Liver (tissue), 9 donors: ENCODE data around the gene KRTAP5-1. TPM values are rescaled to one million over a fixed set of nuclear protein-coding genes. Genes with fewer than 3 reads are reported as not detected.
"Not testable (repeated sequence)": the region's sequence is repeated elsewhere in the genome, so short reads cannot be mapped to it uniquely, and the experiment has no call there.

Source experiments
- DNase-seq: peaks from one replicate; pipeline ENCODE4 v3.0.0-alpha.2; 2017; ENCODE audit warnings: low spot score
- H3K27ac ChIP-seq, 2 donors: one replicate each; pipeline ENCODE4 v1.7.0; 2013; ENCODE audit warnings: inconsistent platforms in 2 of 2, low read length in 2 of 2, control low read depth in 1 of 2, low read depth in 1 of 2, mild to moderate bottlenecking in 1 of 2
- H3K27me3 ChIP-seq, 4 donors: one replicate each; pipeline versions ENCODE4 v1.6.1 to v1.7.0; 2013; ENCODE audit warnings: low read length in 3 of 4, inconsistent platforms in 1 of 4, mild to moderate bottlenecking in 1 of 4, moderate library complexity in 1 of 4; ENCODE audit not compliant: control insufficient read depth in 4 of 4, insufficient read depth in 4 of 4
- H3K36me3 ChIP-seq, 4 donors: one replicate each; pipeline versions ENCODE4 v1.6.1 to v1.7.0; 2013; ENCODE audit warnings: low read length in 3 of 4, mild to moderate bottlenecking in 3 of 4, low read depth in 1 of 4, moderate library complexity in 1 of 4; ENCODE audit not compliant: control insufficient read depth in 4 of 4, insufficient read depth in 3 of 4
- H3K4me1 ChIP-seq, 4 donors: one replicate each; pipeline versions ENCODE4 v1.6.1 to v1.7.0; 2013; ENCODE audit warnings: low read length in 3 of 4, mild to moderate bottlenecking in 3 of 4, moderate library complexity in 1 of 4; ENCODE audit not compliant: control insufficient read depth in 4 of 4, insufficient read depth in 4 of 4
- H3K4me3 ChIP-seq, 3 donors: one replicate each; pipeline versions ENCODE4 v1.6.1 to v1.7.0; 2013; ENCODE audit warnings: low read length in 3 of 3, control low read depth in 1 of 3, low read depth in 1 of 3, mild to moderate bottlenecking in 1 of 3
- H3K9ac ChIP-seq, 2 donors: one replicate each; pipeline ENCODE4 v1.7.0; 2013; ENCODE audit warnings: low read length in 2 of 2, mild to moderate bottlenecking in 2 of 2, moderate library complexity in 2 of 2, control low read depth in 1 of 2, low read depth in 1 of 2
- H3K9me3 ChIP-seq, 4 donors: one replicate each; pipeline versions ENCODE4 v1.6.1 to v1.7.0; 2013; ENCODE audit warnings: low read length in 3 of 4; ENCODE audit not compliant: control insufficient read depth in 4 of 4
- EGR1 ChIP-seq, 2 donors: IDR thresholded peaks; 2 replicates each; pipeline ENCODE4 v1.6.1; 2016 to 2018; ENCODE audit warnings: antibody characterized with exemption in 2 of 2, low read depth in 2 of 2
- HNF4G ChIP-seq: IDR thresholded peaks from 2 replicates; pipeline ENCODE4 v1.6.1; 2016; ENCODE audit warnings: antibody characterized with exemption
- RAD21 ChIP-seq, 2 donors: IDR thresholded peaks; 2 replicates each; pipeline ENCODE4 v1.6.1; 2016; ENCODE audit warnings: antibody characterized with exemption in 2 of 2, mild to moderate bottlenecking in 2 of 2
- SP1 ChIP-seq: IDR thresholded peaks from 2 replicates; pipeline ENCODE4 v1.6.1; 2018; ENCODE audit warnings: antibody characterized with exemption, mild to moderate bottlenecking
- TAF1 ChIP-seq: conservative IDR thresholded peaks from 2 replicates; pipeline ENCODE4 v1.6.1; 2016; ENCODE audit warnings: antibody characterized with exemption, mild to moderate bottlenecking
- YY1 ChIP-seq: IDR thresholded peaks from 2 replicates; pipeline ENCODE4 v1.6.1; 2016; ENCODE audit warnings: antibody characterized with exemption, mild to moderate bottlenecking
- WGBS: extraction: QIAGEN DNeasy Blood & Tissue Kit; methylation state at CpG from one replicate; pipeline ENCODE4 v1.1.7; 2013; 5-methylcytosine and 5-hydroxymethylcytosine counted together
- polyA plus RNA-seq, 2 donors: library from polyadenylated mRNA; stranded (reverse) in 1 of 2; unstranded in 1 of 2; fragments of 200-250 nt in 1 of 2; fragments of >200 nt in 1 of 2; fragmentation: Nextera tagmentation in 1 of 2; extraction: Ambion mirVana in 1 of 2; gene quantifications; one replicate each; pipeline versions ENCODE4 v1.2.1 to v1.2.3, GENCODE V29; 2013 to 2015
- total RNA-seq, 2 donors: library from RNA; depleted of rRNA; stranded (reverse); fragments of >200 nt; gene quantifications; one replicate each; pipeline ENCODE4 v1.2.3, GENCODE V29; 2014
- TF ChIP-seq, protein P1 (sequence below): IDR thresholded peaks from 2 replicates; pipeline ENCODE4 v1.6.1; 2016; ENCODE audit warnings: antibody characterized with exemption, mild to moderate bottlenecking
- TF ChIP-seq, protein P2 (sequence below): IDR thresholded peaks from 2 replicates; pipeline ENCODE4 v1.6.1; 2016; ENCODE audit warnings: antibody characterized with exemption
- TF ChIP-seq, protein P3 (sequence below): IDR thresholded peaks from 2 replicates; pipeline ENCODE4 v1.6.1; 2016; ENCODE audit warnings: antibody characterized with exemption
- TF ChIP-seq, protein P4 (sequence below): IDR thresholded peaks from 2 replicates; pipeline ENCODE4 v1.6.1; 2016; ENCODE audit warnings: antibody characterized with exemption
- donor health status: healthy.
- donor health status: healthy.
- donor health status: healthy.
- donor health status: healthy.
- donor health status: healthy.

The KRTAP5-1 gene, protein sequence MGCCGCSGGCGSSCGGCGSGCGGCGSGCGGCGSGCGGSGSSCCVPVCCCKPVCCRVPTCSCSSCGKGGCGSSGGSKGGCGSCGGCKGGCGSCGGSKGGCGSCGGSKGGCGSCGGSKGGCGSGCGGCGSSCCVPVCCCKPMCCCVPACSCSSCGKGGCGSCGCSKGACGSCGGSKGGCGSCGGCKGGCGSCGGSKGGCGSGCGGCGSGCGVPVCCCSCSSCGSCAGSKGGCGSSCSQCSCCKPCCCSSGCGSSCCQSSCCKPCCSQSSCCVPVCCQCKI
- not detected for total RNA-seq
- polyA plus RNA-seq = not detected

DNA sequence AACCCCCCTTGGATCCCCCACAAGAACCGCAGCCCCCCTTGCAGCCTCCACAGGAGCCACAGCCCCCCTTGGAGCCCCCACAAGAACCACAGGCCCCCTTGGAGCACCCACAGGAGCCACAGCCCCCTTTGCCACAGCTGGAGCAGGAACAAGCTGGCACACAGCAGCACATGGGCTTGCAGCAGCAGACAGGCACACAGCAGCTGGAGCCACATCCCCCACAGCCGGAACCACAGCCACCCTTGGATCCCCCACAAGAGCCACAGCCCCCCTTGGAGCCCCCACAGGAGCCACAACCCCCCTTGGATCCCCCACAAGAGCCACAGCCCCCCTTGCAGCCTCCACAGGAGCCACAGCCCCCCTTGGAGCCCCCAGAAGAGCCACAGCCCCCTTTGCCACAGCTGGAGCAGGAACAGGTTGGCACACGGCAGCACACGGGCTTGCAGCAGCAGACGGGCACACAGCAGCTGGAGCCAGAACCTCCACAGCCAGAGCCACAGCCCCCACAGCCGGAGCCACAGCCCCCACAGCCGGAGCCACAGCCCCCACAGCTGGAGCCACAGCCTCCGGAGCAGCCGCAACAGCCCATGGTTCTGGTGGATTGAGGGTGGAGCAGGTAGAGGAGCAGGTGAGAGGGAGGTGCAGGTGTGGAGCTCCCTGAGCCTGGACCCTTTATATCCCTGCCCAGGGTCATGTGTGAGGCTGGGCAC, at the start of gene KRTAP5-1:
Gene KRTAP5-1, minus strand, starts transcription at position 623 of the 710 bp plus-strand sequence. Its CDS starts 34 bp downstream, at position 589.
- not testable (repeated sequence) for H3K9me3 ChIP-seq, H3K27me3 ChIP-seq
- WGBS = 67% methylated on average over 9 of the region's 9 CpGs

DNA sequence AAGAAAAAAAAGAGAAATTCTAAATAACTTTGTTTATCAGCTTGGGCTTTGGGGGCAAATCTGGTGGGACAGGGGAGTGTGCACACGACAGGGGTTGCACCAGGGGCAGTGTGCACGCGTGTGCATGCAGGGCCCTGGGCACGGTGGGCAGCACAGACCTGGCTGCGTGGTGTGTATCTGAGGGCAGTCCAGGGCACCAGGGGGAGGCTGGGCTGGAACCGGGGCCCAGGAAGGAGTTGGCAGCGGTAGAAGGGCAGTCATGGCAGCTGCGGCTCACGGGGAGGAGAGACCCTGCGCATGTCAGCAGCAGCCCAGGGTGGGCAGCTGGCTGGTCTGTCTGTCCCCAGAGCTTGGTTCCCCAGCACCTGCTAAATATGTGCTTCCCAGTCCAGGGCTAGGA, 48.8 kb upstream of the KRTAP5-1 start:
- TF ChIP-seq, protein P1, sequence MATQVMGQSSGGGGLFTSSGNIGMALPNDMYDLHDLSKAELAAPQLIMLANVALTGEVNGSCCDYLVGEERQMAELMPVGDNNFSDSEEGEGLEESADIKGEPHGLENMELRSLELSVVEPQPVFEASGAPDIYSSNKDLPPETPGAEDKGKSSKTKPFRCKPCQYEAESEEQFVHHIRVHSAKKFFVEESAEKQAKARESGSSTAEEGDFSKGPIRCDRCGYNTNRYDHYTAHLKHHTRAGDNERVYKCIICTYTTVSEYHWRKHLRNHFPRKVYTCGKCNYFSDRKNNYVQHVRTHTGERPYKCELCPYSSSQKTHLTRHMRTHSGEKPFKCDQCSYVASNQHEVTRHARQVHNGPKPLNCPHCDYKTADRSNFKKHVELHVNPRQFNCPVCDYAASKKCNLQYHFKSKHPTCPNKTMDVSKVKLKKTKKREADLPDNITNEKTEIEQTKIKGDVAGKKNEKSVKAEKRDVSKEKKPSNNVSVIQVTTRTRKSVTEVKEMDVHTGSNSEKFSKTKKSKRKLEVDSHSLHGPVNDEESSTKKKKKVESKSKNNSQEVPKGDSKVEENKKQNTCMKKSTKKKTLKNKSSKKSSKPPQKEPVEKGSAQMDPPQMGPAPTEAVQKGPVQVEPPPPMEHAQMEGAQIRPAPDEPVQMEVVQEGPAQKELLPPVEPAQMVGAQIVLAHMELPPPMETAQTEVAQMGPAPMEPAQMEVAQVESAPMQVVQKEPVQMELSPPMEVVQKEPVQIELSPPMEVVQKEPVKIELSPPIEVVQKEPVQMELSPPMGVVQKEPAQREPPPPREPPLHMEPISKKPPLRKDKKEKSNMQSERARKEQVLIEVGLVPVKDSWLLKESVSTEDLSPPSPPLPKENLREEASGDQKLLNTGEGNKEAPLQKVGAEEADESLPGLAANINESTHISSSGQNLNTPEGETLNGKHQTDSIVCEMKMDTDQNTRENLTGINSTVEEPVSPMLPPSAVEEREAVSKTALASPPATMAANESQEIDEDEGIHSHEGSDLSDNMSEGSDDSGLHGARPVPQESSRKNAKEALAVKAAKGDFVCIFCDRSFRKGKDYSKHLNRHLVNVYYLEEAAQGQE = no peak
- no peak for TF ChIP-seq TAF1
- TF ChIP-seq, protein P2, sequence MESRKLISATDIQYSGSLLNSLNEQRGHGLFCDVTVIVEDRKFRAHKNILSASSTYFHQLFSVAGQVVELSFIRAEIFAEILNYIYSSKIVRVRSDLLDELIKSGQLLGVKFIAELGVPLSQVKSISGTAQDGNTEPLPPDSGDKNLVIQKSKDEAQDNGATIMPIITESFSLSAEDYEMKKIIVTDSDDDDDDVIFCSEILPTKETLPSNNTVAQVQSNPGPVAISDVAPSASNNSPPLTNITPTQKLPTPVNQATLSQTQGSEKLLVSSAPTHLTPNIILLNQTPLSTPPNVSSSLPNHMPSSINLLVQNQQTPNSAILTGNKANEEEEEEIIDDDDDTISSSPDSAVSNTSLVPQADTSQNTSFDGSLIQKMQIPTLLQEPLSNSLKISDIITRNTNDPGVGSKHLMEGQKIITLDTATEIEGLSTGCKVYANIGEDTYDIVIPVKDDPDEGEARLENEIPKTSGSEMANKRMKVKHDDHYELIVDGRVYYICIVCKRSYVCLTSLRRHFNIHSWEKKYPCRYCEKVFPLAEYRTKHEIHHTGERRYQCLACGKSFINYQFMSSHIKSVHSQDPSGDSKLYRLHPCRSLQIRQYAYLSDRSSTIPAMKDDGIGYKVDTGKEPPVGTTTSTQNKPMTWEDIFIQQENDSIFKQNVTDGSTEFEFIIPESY = no peak
- no peak for TF ChIP-seq HNF4G
- no peak for TF ChIP-seq SP1
- TF ChIP-seq YY1 = no peak
- TF ChIP-seq, protein P3, sequence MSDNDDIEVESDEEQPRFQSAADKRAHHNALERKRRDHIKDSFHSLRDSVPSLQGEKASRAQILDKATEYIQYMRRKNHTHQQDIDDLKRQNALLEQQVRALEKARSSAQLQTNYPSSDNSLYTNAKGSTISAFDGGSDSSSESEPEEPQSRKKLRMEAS = no peak
- TF ChIP-seq, protein P4, sequence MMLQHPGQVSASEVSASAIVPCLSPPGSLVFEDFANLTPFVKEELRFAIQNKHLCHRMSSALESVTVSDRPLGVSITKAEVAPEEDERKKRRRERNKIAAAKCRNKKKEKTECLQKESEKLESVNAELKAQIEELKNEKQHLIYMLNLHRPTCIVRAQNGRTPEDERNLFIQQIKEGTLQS = no peak
- no peak for TF ChIP-seq EGR1 (IDR thresholded peaks at IDR 0.05; ENCODE audit: low read depth in 2 of 2)
- TF ChIP-seq RAD21 (IDR thresholded peaks at IDR 0.05) = no peak
- peaks cover 0 to 8% (median 1%) of the 10 kb centered on the region in 4 donors for H3K27me3 ChIP-seq
- no peak overlapping the region for H3K27ac ChIP-seq
- H3K9ac ChIP-seq = no peak overlapping the region
- H3K4me3 ChIP-seq = no peak overlapping the region
- H3K4me1 ChIP-seq = peaks cover 0 to 3% (median 0%) of the 10 kb centered on the region in 4 donors
- WGBS = 85% methylated on average over 10 of the region's 10 CpGs
- no peak for DNase-seq
- no peaks in the 10 kb centered on the region for H3K36me3 ChIP-seq
- H3K9me3 ChIP-seq = no peaks in the 10 kb centered on the region

More for the DNA sequence above, at the start of gene KRTAP5-1:
- not testable (repeated sequence) for H3K4me3 ChIP-seq, H3K9ac ChIP-seq, H3K27ac ChIP-seq, H3K4me1 ChIP-seq, DNase-seq, H3K36me3 ChIP-seq
